ENCODE data around the gene SPOPL.

- TF ChIP-seq, protein P1, sequence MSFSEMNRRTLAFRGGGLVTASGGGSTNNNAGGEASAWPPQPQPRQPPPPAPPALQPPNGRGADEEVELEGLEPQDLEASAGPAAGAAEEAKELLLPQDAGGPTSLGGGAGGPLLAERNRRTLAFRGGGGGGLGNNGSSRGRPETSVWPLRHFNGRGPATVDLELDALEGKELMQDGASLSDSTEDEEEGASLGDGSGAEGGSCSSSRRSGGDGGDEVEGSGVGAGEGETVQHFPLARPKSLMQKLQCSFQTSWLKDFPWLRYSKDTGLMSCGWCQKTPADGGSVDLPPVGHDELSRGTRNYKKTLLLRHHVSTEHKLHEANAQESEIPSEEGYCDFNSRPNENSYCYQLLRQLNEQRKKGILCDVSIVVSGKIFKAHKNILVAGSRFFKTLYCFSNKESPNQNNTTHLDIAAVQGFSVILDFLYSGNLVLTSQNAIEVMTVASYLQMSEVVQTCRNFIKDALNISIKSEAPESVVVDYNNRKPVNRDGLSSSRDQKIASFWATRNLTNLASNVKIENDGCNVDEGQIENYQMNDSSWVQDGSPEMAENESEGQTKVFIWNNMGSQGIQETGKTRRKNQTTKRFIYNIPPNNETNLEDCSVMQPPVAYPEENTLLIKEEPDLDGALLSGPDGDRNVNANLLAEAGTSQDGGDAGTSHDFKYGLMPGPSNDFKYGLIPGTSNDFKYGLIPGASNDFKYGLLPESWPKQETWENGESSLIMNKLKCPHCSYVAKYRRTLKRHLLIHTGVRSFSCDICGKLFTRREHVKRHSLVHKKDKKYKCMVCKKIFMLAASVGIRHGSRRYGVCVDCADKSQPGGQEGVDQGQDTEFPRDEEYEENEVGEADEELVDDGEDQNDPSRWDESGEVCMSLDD (tag by site-specific recombination; IDR thresholded peaks at IDR 0.05), result no peak
- TF ChIP-seq, protein P2, sequence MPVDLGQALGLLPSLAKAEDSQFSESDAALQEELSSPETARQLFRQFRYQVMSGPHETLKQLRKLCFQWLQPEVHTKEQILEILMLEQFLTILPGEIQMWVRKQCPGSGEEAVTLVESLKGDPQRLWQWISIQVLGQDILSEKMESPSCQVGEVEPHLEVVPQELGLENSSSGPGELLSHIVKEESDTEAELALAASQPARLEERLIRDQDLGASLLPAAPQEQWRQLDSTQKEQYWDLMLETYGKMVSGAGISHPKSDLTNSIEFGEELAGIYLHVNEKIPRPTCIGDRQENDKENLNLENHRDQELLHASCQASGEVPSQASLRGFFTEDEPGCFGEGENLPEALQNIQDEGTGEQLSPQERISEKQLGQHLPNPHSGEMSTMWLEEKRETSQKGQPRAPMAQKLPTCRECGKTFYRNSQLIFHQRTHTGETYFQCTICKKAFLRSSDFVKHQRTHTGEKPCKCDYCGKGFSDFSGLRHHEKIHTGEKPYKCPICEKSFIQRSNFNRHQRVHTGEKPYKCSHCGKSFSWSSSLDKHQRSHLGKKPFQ (tag by site-specific recombination; IDR thresholded peaks at IDR 0.05), result no peak
- TF ChIP-seq TCF7L2 (IDR thresholded peaks at IDR 0.05; ENCODE audit: borderline replicate concordance, low read depth, low read length) (no peak), PRDM6 (tag by site-specific recombination; IDR thresholded peaks at IDR 0.05) (no peak), ZNF121 (tag by site-specific recombination; IDR thresholded peaks at IDR 0.05) (no peak), ZNF548 (tag by site-specific recombination; IDR thresholded peaks at IDR 0.05) (no peak), ZNF19 (tag by site-specific recombination; IDR thresholded peaks at IDR 0.05; ENCODE audit: low read depth) (no peak), ZBTB8A (tag by site-specific recombination; IDR thresholded peaks at IDR 0.05) (no peak), ZNF175 (tag by site-specific recombination; IDR thresholded peaks at IDR 0.05) (no peak), ZIC2 (tag by site-specific recombination; IDR thresholded peaks at IDR 0.05) (no peak)
- TF ChIP-seq, protein P3, sequence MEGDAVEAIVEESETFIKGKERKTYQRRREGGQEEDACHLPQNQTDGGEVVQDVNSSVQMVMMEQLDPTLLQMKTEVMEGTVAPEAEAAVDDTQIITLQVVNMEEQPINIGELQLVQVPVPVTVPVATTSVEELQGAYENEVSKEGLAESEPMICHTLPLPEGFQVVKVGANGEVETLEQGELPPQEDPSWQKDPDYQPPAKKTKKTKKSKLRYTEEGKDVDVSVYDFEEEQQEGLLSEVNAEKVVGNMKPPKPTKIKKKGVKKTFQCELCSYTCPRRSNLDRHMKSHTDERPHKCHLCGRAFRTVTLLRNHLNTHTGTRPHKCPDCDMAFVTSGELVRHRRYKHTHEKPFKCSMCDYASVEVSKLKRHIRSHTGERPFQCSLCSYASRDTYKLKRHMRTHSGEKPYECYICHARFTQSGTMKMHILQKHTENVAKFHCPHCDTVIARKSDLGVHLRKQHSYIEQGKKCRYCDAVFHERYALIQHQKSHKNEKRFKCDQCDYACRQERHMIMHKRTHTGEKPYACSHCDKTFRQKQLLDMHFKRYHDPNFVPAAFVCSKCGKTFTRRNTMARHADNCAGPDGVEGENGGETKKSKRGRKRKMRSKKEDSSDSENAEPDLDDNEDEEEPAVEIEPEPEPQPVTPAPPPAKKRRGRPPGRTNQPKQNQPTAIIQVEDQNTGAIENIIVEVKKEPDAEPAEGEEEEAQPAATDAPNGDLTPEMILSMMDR (tag by site-specific recombination; IDR thresholded peaks at IDR 0.05), result no peak
Measured at GRCh38 chr2:138469411-138469810, 32.2 kb upstream of the SPOPL start.
